T-helper 22 cell (primary cell): ENCODE data around the gene GPAM.
"Not testable (repeated sequence)": the region's sequence is repeated elsewhere in the genome, so short reads cannot be mapped to it uniquely, and the experiment has no call there.

Source experiments
- DNase-seq: peaks from one replicate; pipeline ENCODE4 v3.0.0-alpha.2; 2020; ENCODE audit warnings: low read depth

The GPAM gene

GRCh38 chr10:112183329-112184051 lies at the start of gene GPAM:
Gene GPAM (minus strand): TSS chr10:112183765. CDS start chr10:112181784, 1,981 bp downstream.
- DNase-seq, result peak; percentile 89

- no peak for DNase-seq
Measured at GRCh38 chr10:112232670-112233069, 49.1 kb upstream of the GPAM start.

- no peak for DNase-seq
Measured at GRCh38 chr10:112231602-112232400, 48.2 kb upstream of the GPAM start.

- no peak for DNase-seq
Measured at GRCh38 chr10:112230325-112230988, 46.9 kb upstream of the GPAM start.

GRCh38 chr10:112229901-112230300 lies 46.3 kb upstream of the GPAM start:
- DNase-seq, result no peak

- no peak for DNase-seq
Measured at GRCh38 chr10:112229096-112229495, 45.5 kb upstream of the GPAM start.

GRCh38 chr10:112228366-112229088 lies 45.0 kb upstream of the GPAM start:
- not testable (repeated sequence) for DNase-seq

GRCh38 chr10:112227331-112227987 lies 43.9 kb upstream of the GPAM start:
- DNase-seq, result no peak

- DNase-seq, result no peak
Measured at GRCh38 chr10:112226439-112227248, 43.1 kb upstream of the GPAM start.

- no peak for DNase-seq
Measured at GRCh38 chr10:112225771-112226438, 42.3 kb upstream of the GPAM start.

- DNase-seq, result no peak
Measured at GRCh38 chr10:112224933-112225529, 41.5 kb upstream of the GPAM start.

GRCh38 chr10:112223725-112224124 lies 40.2 kb upstream of the GPAM start:
- no peak for DNase-seq

GRCh38 chr10:112222799-112223198 lies 39.2 kb upstream of the GPAM start:
- no peak for DNase-seq

GRCh38 chr10:112221545-112221944 lies 38.0 kb upstream of the GPAM start:
- DNase-seq, result no peak

GRCh38 chr10:112218960-112219359 lies 35.4 kb upstream of the GPAM start:
- DNase-seq, result no peak

- DNase-seq, result no peak
Measured at GRCh38 chr10:112218036-112218390, 34.4 kb upstream of the GPAM start.

GRCh38 chr10:112217386-112218035 lies 33.9 kb upstream of the GPAM start:
- DNase-seq, result no peak

GRCh38 chr10:112216966-112217365 lies 33.4 kb upstream of the GPAM start:
- no peak for DNase-seq

GRCh38 chr10:112216151-112216550 lies 32.6 kb upstream of the GPAM start:
- no peak for DNase-seq
